ENCODE results near the gene OR2L13. TPM values are rescaled to one million over a fixed set of nuclear protein-coding genes. Genes with fewer than 3 reads are reported as not detected.

The OR2L13 gene
- total RNA-seq, 1 experiment from 2014 or later: not detected

DNA sequence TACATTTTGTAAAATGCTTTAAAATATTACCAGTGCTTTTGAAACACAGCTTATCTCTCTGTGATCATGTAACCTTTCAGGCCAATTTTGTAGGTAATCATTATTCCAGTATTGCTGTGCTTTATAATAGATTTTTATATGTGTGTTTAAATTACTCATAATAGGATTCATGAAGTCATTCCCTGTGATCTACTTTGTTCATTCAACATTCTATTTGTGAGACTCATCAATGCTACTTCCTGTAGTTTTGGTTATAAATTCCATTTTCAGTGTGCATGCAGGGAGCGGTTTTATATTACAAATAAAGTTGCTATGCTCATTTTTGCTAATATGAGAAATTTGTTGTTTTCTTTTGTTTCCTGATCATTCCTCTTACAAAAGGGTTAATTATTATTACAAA lies 45.9 kb downstream of the OR2L13 start:
- H3K4me1 ChIP-seq (ENCODE audit: control insufficient read depth, insufficient read depth, low read length): no peaks in the 10 kb centered on the region
- intact Hi-C loops (cut with micrococcal nuclease; ENCODE audit: unreplicated experiment) (no loop called here), in situ Hi-C loops (cut with HindIII; ENCODE audit: low pct_unique_long_range_greater_than_20kb, low sequenced_read_pairs) (no loop called here)
- H3K36me3 ChIP-seq (ENCODE audit: control insufficient read depth, insufficient read depth, low read length): no peaks in the 10 kb centered on the region
- ChIA-PET CTCF (no interaction called here), POLR2A (no interaction called here)
- no TSS peak for BruUV-seq (replicated peaks)
- no peak overlapping the region for H3K27ac ChIP-seq (ENCODE audit: low read length)
- no peaks in the 10 kb centered on the region for H3K27me3 ChIP-seq (ENCODE audit: control insufficient read depth, insufficient read depth, low read length)
- H3K4me3 ChIP-seq (ENCODE audit: low read depth in 2 of 2, low read length in 2 of 2): no peak overlapping the region
- TF ChIP-seq SIN3A (IDR thresholded peaks at IDR 0.05; ENCODE audit: borderline replicate concordance, insufficient read depth, low read depth, low read length) (no peak), CTCF (IDR thresholded peaks at IDR 0.05) (no peak), TCF7L2 (IDR thresholded peaks at IDR 0.05; ENCODE audit: low read depth, low read length) (no peak), POLR2AphosphoS5 (IDR thresholded peaks at IDR 0.05; ENCODE audit: low read depth, low read length) (no peak)
- TF ChIP-seq, protein P1, sequence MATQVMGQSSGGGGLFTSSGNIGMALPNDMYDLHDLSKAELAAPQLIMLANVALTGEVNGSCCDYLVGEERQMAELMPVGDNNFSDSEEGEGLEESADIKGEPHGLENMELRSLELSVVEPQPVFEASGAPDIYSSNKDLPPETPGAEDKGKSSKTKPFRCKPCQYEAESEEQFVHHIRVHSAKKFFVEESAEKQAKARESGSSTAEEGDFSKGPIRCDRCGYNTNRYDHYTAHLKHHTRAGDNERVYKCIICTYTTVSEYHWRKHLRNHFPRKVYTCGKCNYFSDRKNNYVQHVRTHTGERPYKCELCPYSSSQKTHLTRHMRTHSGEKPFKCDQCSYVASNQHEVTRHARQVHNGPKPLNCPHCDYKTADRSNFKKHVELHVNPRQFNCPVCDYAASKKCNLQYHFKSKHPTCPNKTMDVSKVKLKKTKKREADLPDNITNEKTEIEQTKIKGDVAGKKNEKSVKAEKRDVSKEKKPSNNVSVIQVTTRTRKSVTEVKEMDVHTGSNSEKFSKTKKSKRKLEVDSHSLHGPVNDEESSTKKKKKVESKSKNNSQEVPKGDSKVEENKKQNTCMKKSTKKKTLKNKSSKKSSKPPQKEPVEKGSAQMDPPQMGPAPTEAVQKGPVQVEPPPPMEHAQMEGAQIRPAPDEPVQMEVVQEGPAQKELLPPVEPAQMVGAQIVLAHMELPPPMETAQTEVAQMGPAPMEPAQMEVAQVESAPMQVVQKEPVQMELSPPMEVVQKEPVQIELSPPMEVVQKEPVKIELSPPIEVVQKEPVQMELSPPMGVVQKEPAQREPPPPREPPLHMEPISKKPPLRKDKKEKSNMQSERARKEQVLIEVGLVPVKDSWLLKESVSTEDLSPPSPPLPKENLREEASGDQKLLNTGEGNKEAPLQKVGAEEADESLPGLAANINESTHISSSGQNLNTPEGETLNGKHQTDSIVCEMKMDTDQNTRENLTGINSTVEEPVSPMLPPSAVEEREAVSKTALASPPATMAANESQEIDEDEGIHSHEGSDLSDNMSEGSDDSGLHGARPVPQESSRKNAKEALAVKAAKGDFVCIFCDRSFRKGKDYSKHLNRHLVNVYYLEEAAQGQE (IDR thresholded peaks at IDR 0.05; ENCODE audit: insufficient read depth in 1 of 2, low read depth in 2 of 2, low read length in 1 of 2): no peak
- DNase-seq (ENCODE audit: low read depth, low spot score) (no peak), ATAC-seq (no peak)
- no peaks in the 10 kb centered on the region for H3K9me3 ChIP-seq (ENCODE audit: control insufficient read depth, insufficient read depth, low read depth, low read length)

- ATAC-seq (no peak), DNase-seq (ENCODE audit: low read depth, low spot score) (no peak)
- H3K4me3 ChIP-seq (ENCODE audit: low read depth in 2 of 2, low read length in 2 of 2): no peak overlapping the region
- H3K36me3 ChIP-seq (ENCODE audit: control insufficient read depth, insufficient read depth, low read length): no peaks in the 10 kb centered on the region
- no peak overlapping the region for H3K27ac ChIP-seq (ENCODE audit: low read length)
- no peaks in the 10 kb centered on the region for H3K9me3 ChIP-seq (ENCODE audit: control insufficient read depth, insufficient read depth, low read depth, low read length)
- H3K4me1 ChIP-seq (ENCODE audit: control insufficient read depth, insufficient read depth, low read length): no peaks in the 10 kb centered on the region
- intact Hi-C loops (cut with micrococcal nuclease; ENCODE audit: unreplicated experiment): no loop called here
- ChIA-PET POLR2A (no interaction called here), CTCF (no interaction called here)
- BruUV-seq (replicated peaks): no TSS peak
- in situ Hi-C loops (cut with HindIII; ENCODE audit: low pct_unique_long_range_greater_than_20kb, low sequenced_read_pairs): no loop called here
- TF ChIP-seq CTCF (IDR thresholded peaks at IDR 0.05) (no peak), SIN3A (IDR thresholded peaks at IDR 0.05; ENCODE audit: borderline replicate concordance, insufficient read depth, low read depth, low read length) (no peak), TCF7L2 (IDR thresholded peaks at IDR 0.05; ENCODE audit: low read depth, low read length) (no peak), POLR2AphosphoS5 (IDR thresholded peaks at IDR 0.05; ENCODE audit: low read depth, low read length) (no peak)
- TF ChIP-seq, protein P1 (IDR thresholded peaks at IDR 0.05; ENCODE audit: insufficient read depth in 1 of 2, low read depth in 2 of 2, low read length in 1 of 2): no peak
- no peaks in the 10 kb centered on the region for H3K27me3 ChIP-seq (ENCODE audit: control insufficient read depth, insufficient read depth, low read length)
Measured at GRCh38 chr1:248143311-248143710, 48.3 kb downstream of the OR2L13 start.

All from Panc1 (cell line).